NCI-H82 (cell line): ENCODE results near the gene GTF3C1.

Experiments used
- DNase-seq: peaks from one replicate; lab custom pipeline; 2025; lab: John Stamatoyannopoulos, UW

GTF3C1 gene

GRCh38 chr16:27520982-27521673, 28.6 kb downstream of the GTF3C1 start:
- peak; percentile 20 for DNase-seq

DNA sequence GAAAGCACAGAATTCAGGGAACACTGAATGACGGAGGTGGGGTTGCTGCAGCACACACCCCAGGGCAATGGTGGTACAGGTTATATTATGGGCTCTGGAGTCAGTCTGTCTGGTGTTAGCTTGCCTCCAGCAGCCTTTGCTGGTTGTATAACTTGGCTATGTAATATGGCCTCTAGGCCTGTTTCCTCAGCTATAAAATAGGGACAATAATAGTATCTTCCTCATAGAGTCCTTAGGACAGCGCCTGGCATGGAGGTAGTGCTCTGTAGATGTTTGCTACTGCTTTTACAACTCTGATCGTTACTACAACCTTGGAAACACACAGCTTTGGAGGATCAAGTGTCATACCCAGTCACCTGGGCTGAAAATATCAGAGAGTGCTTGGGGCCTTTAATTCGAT, 31.5 kb downstream of the GTF3C1 start:
- DNase-seq: no peak

DNA sequence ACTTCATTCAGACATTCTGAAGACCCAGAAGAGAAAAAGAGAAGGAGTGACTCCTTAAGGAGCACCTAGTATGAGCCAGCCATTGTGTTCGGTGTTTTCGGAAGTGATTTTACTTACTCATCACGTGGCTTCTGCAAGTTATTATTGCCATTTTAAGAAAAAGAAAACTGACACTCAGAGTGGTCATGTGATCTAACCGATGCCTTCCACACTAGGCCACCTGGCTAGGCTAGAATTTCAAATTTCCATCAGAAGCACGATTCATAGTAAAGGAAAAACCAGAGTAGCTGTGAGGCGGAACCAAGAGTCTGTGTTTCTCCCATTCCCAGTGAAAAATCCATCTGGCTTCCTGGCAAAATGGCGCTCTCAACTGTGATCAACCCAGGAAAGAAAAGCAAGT, 32.0 kb downstream of the GTF3C1 start:
- DNase-seq: no peak

DNA sequence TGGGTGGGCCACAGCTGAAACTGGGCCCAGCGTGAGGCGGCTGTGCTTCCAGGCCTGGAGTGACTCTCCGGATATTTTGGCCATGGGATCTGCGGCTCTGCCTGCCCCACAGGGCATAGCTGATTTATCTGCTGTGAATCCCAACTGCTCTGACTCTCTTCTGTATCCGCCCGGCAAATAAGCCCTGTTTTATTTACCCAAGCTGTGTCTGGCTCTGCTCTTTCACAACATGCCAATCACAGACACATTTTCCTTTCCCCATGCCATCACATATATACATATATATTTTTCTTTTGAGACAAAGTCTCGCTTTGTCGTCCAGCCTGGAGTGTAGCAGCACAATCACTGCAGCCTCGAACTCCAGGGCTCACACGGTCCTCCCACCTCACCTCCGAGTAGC, 33.3 kb downstream of the GTF3C1 start:
- no peak for DNase-seq

- peak; percentile 58 for DNase-seq
These were observed 33.8 kb downstream of the GTF3C1 start for GRCh38 chr16:27515874-27516353.

GRCh38 chr16:27514806-27515205, 34.9 kb downstream of the GTF3C1 start:
- DNase-seq: no peak

GRCh38 chr16:27511657-27512448, 37.9 kb downstream of the GTF3C1 start:
- DNase-seq: no peak

GRCh38 chr16:27508476-27508875, 41.2 kb downstream of the GTF3C1 start:
- DNase-seq: no peak

GRCh38 chr16:27506771-27507170, 42.9 kb downstream of the GTF3C1 start:
- no peak for DNase-seq

DNA sequence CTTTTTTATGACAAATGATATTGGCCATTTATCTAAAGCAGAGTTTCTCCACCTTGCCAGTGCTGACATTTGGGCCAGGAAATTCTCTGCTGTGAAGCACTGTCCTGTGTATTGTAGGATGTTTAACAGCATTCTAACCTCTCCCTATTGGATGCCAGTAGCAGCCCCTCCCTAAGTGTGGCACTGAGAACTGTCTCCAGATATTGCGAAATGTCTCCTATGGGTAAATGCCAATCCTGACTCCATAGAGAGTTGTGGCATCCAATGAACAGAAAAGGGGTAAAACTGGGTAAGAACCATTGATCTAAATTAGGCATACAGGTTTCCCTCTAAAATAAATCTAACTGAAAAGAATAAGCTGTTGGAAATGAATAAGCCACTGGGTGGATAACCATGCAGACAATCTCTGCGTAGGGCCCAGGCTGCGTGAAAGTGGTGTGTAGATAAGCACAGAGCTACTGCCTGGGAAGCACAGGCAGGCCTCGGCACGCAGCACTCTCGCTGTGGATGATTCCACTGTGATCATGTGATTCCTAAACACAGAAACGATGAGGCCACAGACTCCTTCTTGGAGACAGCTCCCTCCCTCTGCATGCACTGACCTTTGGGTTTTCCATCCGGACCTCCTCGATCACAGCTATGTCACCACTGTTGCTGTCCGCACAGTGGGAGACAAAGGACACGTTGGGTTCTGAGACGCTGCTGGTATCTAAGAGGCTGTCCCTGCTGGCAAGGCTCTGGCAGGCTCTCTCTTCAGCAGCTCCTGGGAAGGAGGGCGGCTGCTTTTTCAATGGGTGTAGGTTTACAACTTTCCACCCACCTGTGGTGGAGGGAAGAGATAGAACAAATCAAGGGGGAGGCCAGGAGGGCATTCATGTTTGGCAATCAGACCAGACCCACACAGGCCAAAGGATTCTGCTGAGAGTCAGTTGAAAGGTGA, 44.1 kb downstream of the GTF3C1 start:
- no peak for DNase-seq

GRCh38 chr16:27503662-27504061, 46.1 kb downstream of the GTF3C1 start:
- DNase-seq: no peak

DNA sequence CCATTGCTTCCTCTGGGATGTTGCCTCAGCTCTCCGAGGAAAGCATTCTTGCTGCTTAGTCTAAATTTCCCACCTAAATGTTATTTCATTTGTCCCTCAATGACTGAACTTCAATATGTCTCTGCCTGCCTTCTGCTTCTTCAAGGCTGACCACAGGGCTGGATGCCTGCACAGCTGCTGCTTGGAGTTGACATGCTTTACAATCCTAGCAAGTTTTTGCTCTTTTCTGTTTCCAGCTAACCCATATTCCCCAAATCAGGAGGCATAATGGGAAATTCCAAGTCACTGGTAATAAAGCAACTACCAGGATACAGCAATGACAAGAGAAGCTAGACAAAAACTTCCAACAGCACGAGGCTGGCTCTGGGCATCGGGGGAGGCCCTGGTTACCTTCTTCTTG, 48.9 kb downstream of the GTF3C1 start:
- DNase-seq: no peak

DNA sequence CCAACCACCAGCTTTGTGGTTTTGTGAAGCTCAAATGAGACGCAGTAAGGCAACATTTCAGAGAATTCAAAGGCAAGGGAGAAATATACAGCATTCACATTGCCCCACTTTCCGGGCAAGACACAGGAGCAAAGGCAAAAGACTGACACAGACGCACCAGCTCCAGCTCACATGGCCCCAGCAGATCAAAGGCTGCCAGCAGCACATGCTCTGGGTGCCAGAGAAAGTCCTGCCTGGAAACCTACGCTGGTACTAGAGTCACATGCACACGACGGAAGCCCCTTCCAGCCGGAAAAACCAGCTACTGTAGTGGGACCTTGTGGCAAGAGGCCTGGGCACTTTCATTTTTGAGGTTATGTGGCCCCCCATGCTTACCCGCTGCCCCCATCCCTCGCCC, 50.1 kb downstream of the GTF3C1 start:
- no peak for DNase-seq

DNA sequence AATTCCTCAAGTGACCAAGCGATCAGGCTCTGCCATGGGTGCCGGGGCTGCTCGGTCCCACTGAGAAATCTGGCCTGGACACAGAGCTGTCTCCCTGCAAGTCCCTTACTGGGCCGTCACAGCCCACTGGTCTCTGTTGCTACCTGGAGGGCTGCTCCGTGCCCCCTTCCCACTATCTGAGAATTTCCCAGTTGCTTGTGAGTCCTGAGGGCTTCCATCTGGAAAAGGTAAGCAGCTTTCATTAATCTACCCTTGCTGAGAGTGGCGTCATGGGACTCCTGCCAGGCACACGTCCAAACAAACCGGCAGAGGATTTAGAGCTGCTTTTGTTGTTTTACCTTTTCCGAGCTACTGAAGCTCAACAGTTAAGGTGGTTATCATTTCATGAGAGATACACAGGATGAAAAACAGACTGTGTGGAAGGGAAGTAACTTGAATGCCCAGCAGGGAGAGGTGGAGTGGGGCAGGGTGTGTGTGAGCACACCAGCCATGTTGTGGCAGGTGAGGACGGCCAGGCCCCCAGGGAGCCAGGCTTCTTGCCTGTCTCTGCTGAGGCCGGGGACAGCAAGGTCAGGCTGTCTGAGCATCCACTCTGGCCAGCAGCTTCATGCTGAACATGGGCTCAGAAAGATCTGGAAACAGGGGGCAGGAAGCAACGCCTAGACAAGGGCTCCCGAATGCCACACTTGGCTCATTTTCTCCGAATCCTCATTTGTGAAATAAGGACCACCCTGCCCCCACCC, 50.6 kb downstream of the GTF3C1 start:
- peak; percentile 69 for DNase-seq

DNA sequence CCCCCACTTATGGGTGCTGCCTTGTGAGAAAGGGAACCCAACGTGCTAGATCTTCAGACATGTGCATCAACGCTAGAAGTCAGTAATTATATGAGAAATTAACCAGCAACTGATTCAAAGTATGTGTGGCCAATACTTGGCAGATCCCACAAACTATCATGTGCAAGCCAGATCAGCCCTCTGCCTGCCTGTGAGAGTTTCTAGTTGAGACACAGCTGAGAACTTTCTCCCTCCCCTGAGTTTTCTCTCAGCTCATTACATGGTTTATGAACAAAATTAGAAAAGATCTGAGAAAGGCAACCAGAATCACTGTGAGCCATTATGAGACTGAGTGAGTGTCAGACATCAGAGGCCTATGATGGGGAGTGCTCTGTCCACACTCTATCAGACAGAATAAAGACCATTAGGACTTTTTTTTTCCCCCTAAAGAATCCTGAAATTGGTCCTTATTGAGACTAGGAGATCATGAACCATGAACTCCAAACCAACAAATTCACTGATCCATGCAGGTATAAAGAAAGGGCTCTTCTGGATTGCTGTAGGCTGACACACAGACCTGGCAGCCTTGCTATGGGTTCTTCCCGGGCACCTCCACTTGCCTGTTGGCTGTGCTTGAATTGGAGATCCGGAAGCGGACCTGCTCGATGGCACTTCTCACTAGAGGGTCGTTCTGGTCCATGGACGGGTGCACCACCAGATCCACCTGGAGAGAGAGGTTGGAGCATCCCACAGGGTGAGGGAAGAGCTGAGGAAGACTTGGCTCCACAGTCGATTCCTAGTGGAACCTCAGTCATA, 51.5 kb downstream of the GTF3C1 start:
- DNase-seq: no peak

DNA sequence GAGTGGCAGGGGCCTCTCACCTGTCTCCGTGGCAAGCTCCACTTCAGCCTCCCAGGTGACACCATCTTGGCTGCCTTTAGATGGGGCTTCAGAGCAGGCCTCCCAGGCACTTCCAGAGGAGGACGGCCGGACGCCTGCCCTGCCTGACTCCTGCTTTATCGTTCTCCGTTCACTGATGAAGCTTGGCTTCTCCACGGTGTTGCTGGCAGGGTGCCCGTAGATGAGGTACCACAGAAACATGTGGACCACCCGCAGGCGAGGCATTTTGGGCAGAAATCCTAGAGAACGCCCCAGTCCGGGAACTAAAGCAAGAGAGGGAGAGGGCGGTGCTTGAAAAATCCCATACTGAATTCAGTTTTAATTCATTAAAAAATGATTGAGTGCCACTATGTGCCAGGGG, 54.5 kb downstream of the GTF3C1 start:
- DNase-seq: no peak

DNA sequence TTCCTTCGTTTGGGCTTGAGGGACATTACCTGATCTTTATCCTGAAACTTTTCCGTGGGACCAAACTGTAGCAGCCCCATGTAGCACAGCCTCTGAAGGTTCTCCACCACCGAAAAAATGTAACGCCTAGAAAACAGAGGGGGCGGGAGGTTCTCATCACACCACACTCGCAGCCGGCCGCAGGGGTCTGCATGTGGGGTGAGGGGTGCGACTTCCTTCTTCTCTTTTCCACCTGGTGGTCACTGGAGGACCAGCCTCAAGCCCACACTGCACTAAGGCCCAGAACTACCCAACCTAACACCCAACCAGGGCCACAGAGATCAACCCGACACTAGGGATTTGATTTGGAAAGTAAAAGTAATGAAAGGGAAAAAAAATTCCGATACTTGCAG, 57.1 kb downstream of the GTF3C1 start:
- no peak for DNase-seq

DNA sequence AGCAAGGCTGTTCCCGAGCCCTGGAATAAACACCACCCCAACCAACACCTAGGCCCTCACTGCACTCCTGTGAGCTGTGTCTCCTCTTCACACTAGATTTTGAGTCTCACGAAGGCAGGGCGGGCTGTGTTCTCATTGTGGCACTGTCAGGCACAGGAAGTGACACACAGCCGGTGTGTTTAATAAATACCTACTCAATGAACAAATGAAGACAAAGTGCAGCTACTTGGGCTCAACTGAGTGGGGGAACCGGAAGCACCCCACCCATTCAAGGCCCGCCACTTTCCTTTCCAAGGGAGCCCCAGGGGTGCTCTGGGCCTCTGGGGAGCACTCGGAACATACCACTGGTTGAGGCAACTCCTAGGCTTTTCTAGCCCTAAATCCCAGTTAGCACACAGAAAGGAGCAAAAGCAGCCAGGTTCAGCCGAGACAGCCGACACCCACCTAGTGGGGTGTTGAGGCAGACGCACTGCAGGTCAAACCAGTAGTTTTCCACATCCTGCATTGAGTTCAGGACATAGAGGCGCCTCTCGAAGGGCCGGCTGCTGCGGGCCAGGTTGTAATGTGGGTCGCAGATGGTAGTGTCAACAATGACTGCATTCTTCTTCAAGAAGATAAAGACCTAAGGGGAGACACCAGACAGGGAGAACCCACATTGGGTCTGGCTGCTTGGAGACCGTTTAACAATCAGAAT, 57.7 kb downstream of the GTF3C1 start:
- DNase-seq: no peak

DNA sequence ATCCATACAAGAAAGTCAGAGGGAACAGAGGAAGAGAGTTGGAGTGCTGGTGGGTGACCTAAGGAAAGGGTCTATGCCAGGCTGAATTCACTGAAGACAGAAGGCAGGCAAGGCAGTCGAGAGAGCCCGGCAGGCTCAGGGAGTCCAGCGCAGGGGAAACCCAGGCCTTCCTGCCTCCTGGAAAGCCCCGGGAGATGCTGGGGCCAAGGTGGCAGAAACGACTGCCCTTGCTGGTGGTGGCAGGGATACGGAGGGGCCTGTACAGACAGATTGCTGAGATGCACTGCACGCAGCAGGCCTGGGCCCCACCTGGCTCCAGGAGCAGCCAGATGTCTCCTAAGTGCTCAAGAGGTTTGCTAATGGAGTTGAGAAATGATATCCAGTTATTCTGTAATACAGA, 59.8 kb downstream of the GTF3C1 start:
- no peak for DNase-seq

GRCh38 chr16:27489421-27489820, 60.3 kb downstream of the GTF3C1 start:
- DNase-seq: no peak
